ENCODE data around the gene VBP1. TPM values are rescaled to one million over a fixed set of nuclear protein-coding genes. Genes with fewer than 3 reads are reported as not detected.

Gene VBP1
- 24.3 and 46.4 TPM in 2 replicates for total RNA-seq

GRCh38 chrX:155216179-155216939 lies at the start of gene VBP1:
Gene VBP1, plus strand, starts transcription at chrX:155216460. Its CDS starts 23 bp downstream, at chrX:155216483.

DNA sequence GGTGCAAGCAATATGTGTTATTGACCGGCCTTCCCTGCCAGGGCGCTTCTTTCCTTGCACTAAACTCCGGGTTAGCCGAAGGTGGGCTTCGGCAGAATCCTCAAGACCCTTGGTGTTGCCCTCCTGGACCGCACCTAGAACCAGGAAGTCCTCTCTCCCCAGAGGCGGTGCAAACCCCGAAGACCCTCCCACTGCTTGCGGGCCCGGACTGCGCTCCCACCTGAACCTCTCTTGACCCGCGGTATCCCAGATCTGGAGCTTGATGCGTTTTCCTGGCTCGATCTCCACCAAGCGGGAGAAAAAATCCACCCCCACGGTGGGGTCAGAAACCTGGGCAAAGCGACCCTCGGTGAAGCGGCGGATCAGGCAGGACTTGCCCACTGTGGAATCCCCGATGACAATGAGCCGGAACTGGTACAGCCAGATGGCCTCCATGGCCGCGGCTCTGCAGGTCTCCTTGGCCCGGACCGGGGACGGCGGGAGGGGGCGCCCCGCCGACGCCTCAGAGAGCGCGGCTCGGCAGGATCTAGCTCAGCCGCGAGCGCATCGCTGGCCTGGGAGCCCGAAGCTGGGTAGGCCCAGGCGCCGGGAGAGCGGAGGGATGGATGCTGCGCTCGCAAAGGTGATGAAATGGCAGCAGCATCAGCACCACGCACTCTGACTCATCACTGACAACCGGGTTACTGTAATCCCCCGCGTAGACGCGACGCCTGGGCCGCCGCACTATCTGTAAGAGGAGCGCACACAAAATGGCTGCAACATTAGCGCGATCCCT lies 47.8 kb downstream of the VBP1 start, which contains the start of gene RAB39B:
RAB39B (minus strand) TSS at position 638 of the 775 bp plus-strand sequence; CDS start at position 435, 203 bp downstream.

Other genes starting within 250 kb of the VBP1 start
- 1.6 and 2.6 TPM in 2 replicates for gene F8, start 193.7 kb upstream of the VBP1 start, total RNA-seq
- 36.1 and 42.5 TPM in 2 replicates for gene FUNDC2, start 189.6 kb upstream of the VBP1 start, total RNA-seq
- 13.7 and 16.3 TPM in 2 replicates for gene CMC4, start 145.3 kb upstream of the VBP1 start, total RNA-seq
- gene MTCP1, start 145.3 kb upstream of the VBP1 start, total RNA-seq = 1.4 and 17.7 TPM in 2 replicates
- 7.5 and 9.9 TPM in 2 replicates for gene BRCC3, start 145.0 kb upstream of the VBP1 start, total RNA-seq
- gene RAB39B, start 48.0 kb downstream of the VBP1 start, total RNA-seq = under 0.01 TPM in 1 of 2 replicates, not detected in the other
- gene CLIC2, start 118.2 kb downstream of the VBP1 start, total RNA-seq = 0.22 and 2.4 TPM in 2 replicates
- gene F8A2, start 165.6 kb downstream of the VBP1 start, total RNA-seq = not detected in 2 replicates
- gene F8A3, start 242.2 kb downstream of the VBP1 start, total RNA-seq = 0.79 and 3.9 TPM in 2 replicates